T-helper 1 cell treated with Interleukin-12 subunit alpha and Interleukin-12 subunit beta and Interleukin-4 antibody, amounts not matched to agents 30 ng/mL and 1 ng/mL, for 36 hours (primary cell): ENCODE measurements around the gene MRPL58. TPM values are rescaled to one million over a fixed set of nuclear protein-coding genes. Genes with fewer than 3 reads are reported as not detected.

Experiments
- intact Hi-C: fragments of 100-400 bp; cut with micrococcal nuclease; formaldehyde crosslinking; loops from one replicate; pipeline ENCODE4 v1.15.1; 2024
- total RNA-seq: library from RNA; stranded (reverse); gene quantifications from 2 replicates; pipeline ENCODE4 v1.2.3, GENCODE V29; 2022

The MRPL58 gene
- total RNA-seq, 1 donor from 2014 or later: 43.1 TPM

DNA sequence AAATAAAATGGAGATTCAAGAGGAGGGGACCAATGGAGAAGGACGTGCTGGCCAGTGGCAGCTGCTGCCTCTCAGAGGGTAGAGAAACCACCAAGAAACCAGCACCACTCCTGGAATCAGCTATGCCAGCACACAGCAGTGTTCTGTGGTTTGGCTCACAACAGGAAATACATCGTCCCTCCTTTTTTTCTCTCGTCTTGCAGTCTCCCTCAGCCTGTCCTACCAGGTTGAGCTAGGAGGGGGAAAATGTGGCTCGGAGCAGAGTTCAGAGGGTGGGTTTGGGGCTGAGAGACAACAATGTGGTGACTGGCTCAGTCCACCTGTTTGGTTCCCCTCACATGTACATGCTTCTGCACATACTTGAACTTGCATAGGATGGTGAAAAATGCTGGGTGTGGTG, 55.4 kb downstream of the MRPL58 start:
- intact Hi-C loops: loop anchor here (5.0 kb wide), 1 partner anchor 39 kb away; the partner anchor contains the start of gene ARMC7

DNA sequence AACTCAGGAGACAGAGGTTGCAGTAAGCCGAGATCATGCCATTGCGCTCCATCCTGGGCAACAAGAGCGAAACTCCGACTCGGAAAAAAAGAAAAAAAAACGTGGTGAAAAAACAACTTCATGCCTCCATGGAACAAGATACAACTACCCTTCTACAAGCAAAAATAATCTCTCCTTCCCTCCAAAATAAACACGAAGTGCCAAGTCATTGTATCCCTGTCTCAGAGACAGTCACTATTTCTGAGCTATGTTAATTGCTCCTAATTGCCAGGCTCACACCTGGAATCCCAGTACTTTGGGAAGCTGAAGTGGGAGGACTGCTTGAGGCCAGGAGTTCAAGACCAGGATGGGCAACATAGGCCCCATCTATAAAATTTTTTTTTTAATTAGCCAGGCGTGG, 56.3 kb downstream of the MRPL58 start:
- intact Hi-C loops: loop anchor here (5.0 kb wide), 1 partner anchor 39 kb away; the partner anchor contains the start of gene ARMC7

DNA sequence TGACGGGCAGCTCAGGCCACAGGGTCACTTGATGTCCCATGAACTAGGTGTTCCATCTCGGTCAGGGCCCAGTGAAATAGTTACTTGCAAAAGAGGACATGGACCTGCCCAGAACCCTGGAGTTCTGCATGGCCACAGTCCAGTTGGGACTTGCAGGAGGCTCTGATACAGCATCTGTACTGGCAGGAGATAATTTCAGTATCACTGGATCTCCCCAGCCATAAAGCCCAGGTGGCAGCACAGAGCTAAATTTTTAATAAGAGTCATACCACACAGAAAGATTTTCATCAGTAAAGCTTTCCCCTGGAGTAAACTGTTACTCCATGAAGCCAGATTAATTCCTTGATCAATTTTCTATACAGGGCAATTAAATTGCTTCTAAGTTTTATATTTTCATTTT, 57.3 kb downstream of the MRPL58 start:
- intact Hi-C loops: loop anchor here (5.0 kb wide), 1 partner anchor 38 kb away; the partner anchor contains the start of gene ARMC7

Other genes with a start within 250 kb of the MRPL58 start
- gene NAT9, start 236.3 kb upstream of the MRPL58 start, total RNA-seq: 37.4 and 40.9 TPM in 2 replicates
- 0.22 and 0.49 TPM in 2 replicates for gene GRIN2C, start 152.8 kb upstream of the MRPL58 start, total RNA-seq
- gene FDXR, start 139.7 kb upstream of the MRPL58 start, total RNA-seq: 37.3 and 40.6 TPM in 2 replicates
- gene FADS6, start 119.0 kb upstream of the MRPL58 start, total RNA-seq: not detected in 2 replicates
- not detected in 2 replicates for gene USH1G, start 89.4 kb upstream of the MRPL58 start, total RNA-seq
- not detected in 2 replicates for gene OTOP2, start 88.4 kb upstream of the MRPL58 start, total RNA-seq
- gene OTOP3, start 76.8 kb upstream of the MRPL58 start, total RNA-seq: not detected in 2 replicates
- gene HID1, start 39.9 kb upstream of the MRPL58 start, total RNA-seq: 0.61 and 1.2 TPM in 2 replicates
- gene CDR2L, start 25.0 kb upstream of the MRPL58 start, total RNA-seq: 0.20 and 0.24 TPM in 2 replicates
- 186 and 190 TPM in 2 replicates for gene ATP5PD, start 34.3 kb downstream of the MRPL58 start, total RNA-seq
- 19.3 and 20.3 TPM in 2 replicates for gene KCTD2, start 34.6 kb downstream of the MRPL58 start, total RNA-seq
- gene SLC16A5, start 75.3 kb downstream of the MRPL58 start, total RNA-seq: 7.6 and 7.8 TPM in 2 replicates
- 15.7 and 16.5 TPM in 2 replicates for gene ARMC7, start 97.3 kb downstream of the MRPL58 start, total RNA-seq
- 52.1 and 53.9 TPM in 2 replicates for gene NT5C, start 119.1 kb downstream of the MRPL58 start, total RNA-seq
- 236 and 281 TPM in 2 replicates for gene JPT1, start 141.8 kb downstream of the MRPL58 start, total RNA-seq
- 493 and 503 TPM in 2 replicates for gene SUMO2, start 170.3 kb downstream of the MRPL58 start, total RNA-seq
- 97.3 and 99.6 TPM in 2 replicates for gene NUP85, start 193.0 kb downstream of the MRPL58 start, total RNA-seq
- gene GGA3, start 248.9 kb downstream of the MRPL58 start, total RNA-seq: 80.3 and 88.6 TPM in 2 replicates
- 66.3 and 73.3 TPM in 2 replicates for gene MRPS7, start 249.2 kb downstream of the MRPL58 start, total RNA-seq